ENCODE measurements around the gene DENND2D. TPM values are rescaled to one million over a fixed set of nuclear protein-coding genes. Genes with fewer than 3 reads are reported as not detected.

Gene DENND2D
- total RNA-seq, 1 experiment from 2014 or later: 0.11 TPM

- Histone ChIP-seq H4K91ac (ENCODE audit: insufficient read length, low read depth, low read length) (no peak overlapping the region), H2AFZ (ENCODE audit: low read length) (no peak overlapping the region)
Observed at GRCh38 chr1:111192658-111193519, 7.6 kb downstream of the DENND2D start.

More at GRCh38 chr1:111192658-111193519, 7.6 kb downstream of the DENND2D start:
- no CpG with 5 or more reads among the region's 10 CpGs for WGBS (ENCODE audit: extremely low coverage, insufficient read length, low lambda C conversion rate)
- no peak overlapping the region for H3K4me3 Mint-ChIP-seq
- Histone ChIP-seq H3K27me3 (ENCODE audit: insufficient read depth, low read length) (no peaks in the 10 kb centered on the region; the same call in 1 of the 2 replicates), H2BK120ac (ENCODE audit: low read depth, low read length, poor library complexity, severe bottlenecking) (no peak overlapping the region), H3K4me2 (ENCODE audit: insufficient read depth, insufficient read length, low read length) (no peak overlapping the region), H2BK5ac (ENCODE audit: insufficient read length, low read length) (no peak overlapping the region), H3K18ac (ENCODE audit: insufficient read length, low read depth, low read length) (no peak overlapping the region), H3K4me1 (ENCODE audit: insufficient read depth, low read length) (no peaks in the 10 kb centered on the region), H2BK20ac (ENCODE audit: low read depth, low read length, poor library complexity, severe bottlenecking) (no peak overlapping the region), H3K14ac (ENCODE audit: insufficient read depth, low read length) (no peak overlapping the region), H3K56ac (ENCODE audit: insufficient read length, low read depth, low read length) (no peak overlapping the region), H3K27ac (ENCODE audit: insufficient read length, low read depth, low read length) (no peak overlapping the region), H3K4ac (ENCODE audit: low read depth, low read length) (no peak overlapping the region), H4K5ac (ENCODE audit: insufficient read length, low read depth, low read length) (no peak overlapping the region), H3K79me2 (ENCODE audit: insufficient read depth, low read length) (no peaks in the 10 kb centered on the region), H2BK12ac (ENCODE audit: insufficient read length, low read depth, low read length) (no peak overlapping the region), H3K9ac (ENCODE audit: extremely low read depth, insufficient read length, low read length) (no peak overlapping the region), H3K23ac (ENCODE audit: insufficient read length, low read depth, low read length) (no peak overlapping the region), H4K20me1 (ENCODE audit: control insufficient read depth, insufficient read depth, insufficient read length) (no peaks in the 10 kb centered on the region), H4K8ac (replicated peaks; ENCODE audit: insufficient read length, low read depth, low read length) (no peak overlapping the region), H3K79me1 (ENCODE audit: insufficient read depth, low read depth, low read length, poor library complexity, severe bottlenecking) (no peaks in the 10 kb centered on the region), H3K23me2 (ENCODE audit: insufficient read length, low read depth, low read length, poor library complexity, severe bottlenecking) (no peaks in the 10 kb centered on the region), H3T11ph (ENCODE audit: low read length) (no peak overlapping the region), H2BK15ac (ENCODE audit: low read depth, low read length) (no peak overlapping the region), H2AK5ac (ENCODE audit: insufficient read length, low read length) (no peak overlapping the region), H3K9me3 (ENCODE audit: control insufficient read depth, low read depth, low read length) (no peaks in the 10 kb centered on the region)
- no peaks in the 10 kb centered on the region for H3K9me3 Mint-ChIP-seq
- peaks cover 0 to 15% (median 3%) of the 10 kb centered on the region in 3 experiments; a peak in 3 of 7 replicates for H3K36me3 Mint-ChIP-seq (ENCODE audit: insufficient read depth in 1 of 3, low read depth in 3 of 3)
- DNase-seq: no peak
- peak overlapping the region in 1 of 3 experiments; percentile 81; a peak in 2 of 7 replicates for H3K27ac Mint-ChIP-seq
- peaks cover 9 to 15% of the 10 kb centered on the region in 2 experiments; a peak in 3 of 4 replicates for H3K4me1 Mint-ChIP-seq
- no peak for TF ChIP-seq CTCF (conservative IDR thresholded peaks at IDR 0.05)
- H3K27me3 Mint-ChIP-seq (ENCODE audit: low read depth): no peaks in the 10 kb centered on the region; the same call in 1 of the 2 replicates

Measured in H9 (cell line).